ENCODE results near the gene CSNK1G1.

DNA sequence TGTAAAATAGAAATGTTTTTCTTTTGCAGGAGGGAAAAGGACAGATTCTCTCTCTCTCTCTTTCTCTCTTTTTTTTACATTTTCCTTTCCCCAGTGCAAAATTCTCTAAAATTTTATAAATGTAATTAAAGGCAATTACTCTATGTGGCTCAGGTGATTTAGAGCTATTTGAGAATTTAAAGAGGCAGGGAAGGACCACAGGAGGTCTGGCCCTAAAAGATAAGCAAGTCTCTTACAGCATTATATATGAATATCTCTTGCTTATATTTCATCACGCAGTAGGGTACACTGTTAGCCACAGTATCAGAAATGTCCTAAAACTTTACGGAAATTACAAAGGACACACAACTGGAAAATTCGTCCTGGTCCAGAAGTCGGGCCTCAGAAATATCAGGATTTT lies 122.7 kb downstream of the CSNK1G1 start:
- TF ChIP-seq, protein P1, sequence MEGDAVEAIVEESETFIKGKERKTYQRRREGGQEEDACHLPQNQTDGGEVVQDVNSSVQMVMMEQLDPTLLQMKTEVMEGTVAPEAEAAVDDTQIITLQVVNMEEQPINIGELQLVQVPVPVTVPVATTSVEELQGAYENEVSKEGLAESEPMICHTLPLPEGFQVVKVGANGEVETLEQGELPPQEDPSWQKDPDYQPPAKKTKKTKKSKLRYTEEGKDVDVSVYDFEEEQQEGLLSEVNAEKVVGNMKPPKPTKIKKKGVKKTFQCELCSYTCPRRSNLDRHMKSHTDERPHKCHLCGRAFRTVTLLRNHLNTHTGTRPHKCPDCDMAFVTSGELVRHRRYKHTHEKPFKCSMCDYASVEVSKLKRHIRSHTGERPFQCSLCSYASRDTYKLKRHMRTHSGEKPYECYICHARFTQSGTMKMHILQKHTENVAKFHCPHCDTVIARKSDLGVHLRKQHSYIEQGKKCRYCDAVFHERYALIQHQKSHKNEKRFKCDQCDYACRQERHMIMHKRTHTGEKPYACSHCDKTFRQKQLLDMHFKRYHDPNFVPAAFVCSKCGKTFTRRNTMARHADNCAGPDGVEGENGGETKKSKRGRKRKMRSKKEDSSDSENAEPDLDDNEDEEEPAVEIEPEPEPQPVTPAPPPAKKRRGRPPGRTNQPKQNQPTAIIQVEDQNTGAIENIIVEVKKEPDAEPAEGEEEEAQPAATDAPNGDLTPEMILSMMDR (conservative IDR thresholded peaks at IDR 0.05) = no peak
- TF ChIP-seq EZH2 (IDR thresholded peaks at IDR 0.05; ENCODE audit: low read depth) = no peak
